ENCODE results near the gene VIL1. TPM values are rescaled to one million over a fixed set of nuclear protein-coding genes. Genes with fewer than 3 reads are reported as not detected.

Gene VIL1
- total RNA-seq, 6 experiments from 2014 or later, result 2.1 to 118 (median 19.1) TPM

- Histone ChIP-seq H3K4me3 (no peak overlapping the region), H3K4me1 (peaks cover 0 to 3% (median 0%) of the 10 kb centered on the region in 4 donors), H3K27me3 (no peaks in the 10 kb centered on the region), H3K36me3 (peaks cover 0 to 14% (median 6%) of the 10 kb centered on the region in 4 donors), H3K9me3 (no peaks in the 10 kb centered on the region), H3K27ac (no peak overlapping the region)
- ATAC-seq (peak in 2 of 4 donors; percentile 17 to 18), DNase-seq (no peak)
- no peak for TF ChIP-seq CTCF (IDR thresholded peaks at IDR 0.05)
- TF ChIP-seq POLR2A (IDR thresholded peaks at IDR 0.05), result no peak
- intact Hi-C loops (cut with DNase I), result no loop called here
Observed at GRCh38 chr2:218472988-218473387, 54.1 kb downstream of the VIL1 start.

DNA sequence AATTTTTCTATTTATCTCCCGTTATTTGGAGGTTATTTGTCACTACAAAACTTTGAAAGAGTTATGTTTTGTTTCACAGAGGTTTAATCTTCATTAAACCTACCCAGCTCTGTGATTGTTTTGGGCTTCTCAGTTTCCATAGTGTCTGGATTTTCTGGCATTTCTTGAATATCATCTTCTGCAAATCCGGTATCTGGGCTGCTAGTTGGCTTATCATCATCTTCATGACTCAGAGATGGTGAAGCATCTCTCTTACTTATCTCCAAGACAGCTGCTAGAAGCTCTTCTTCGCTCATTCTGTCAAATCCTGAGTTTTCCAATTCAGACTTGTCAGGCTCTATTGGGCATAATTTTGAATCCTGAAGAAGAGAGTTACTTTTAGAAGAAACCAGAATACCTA lies 55.6 kb downstream of the VIL1 start:
- Histone ChIP-seq H3K4me3 (no peak overlapping the region), H3K4me1 (peaks cover 0 to 3% (median 0%) of the 10 kb centered on the region in 4 donors), H3K36me3 (peaks cover 0 to 14% (median 6%) of the 10 kb centered on the region in 4 donors), H3K27ac (no peak overlapping the region), H3K9me3 (no peaks in the 10 kb centered on the region), H3K27me3 (no peaks in the 10 kb centered on the region)
- no peak for TF ChIP-seq POLR2A (IDR thresholded peaks at IDR 0.05)
- no peak for TF ChIP-seq CTCF (IDR thresholded peaks at IDR 0.05)
- DNase-seq (no peak), ATAC-seq (no peak)
- WGBS (ENCODE audit: insufficient coverage, low coverage, low lambda C conversion rate, missing lambda C conversion rate), result 89% methylated on average over 3 of the region's 3 CpGs
- intact Hi-C loops (cut with DNase I), result no loop called here

GRCh38 chr2:218476676-218477075 lies 57.8 kb downstream of the VIL1 start:
- Histone ChIP-seq H3K4me3 (no peak overlapping the region), H3K27ac (no peak overlapping the region), H3K36me3 (peaks cover 0 to 19% (median 10%) of the 10 kb centered on the region in 4 donors), H3K4me1 (peaks cover 0 to 3% (median 0%) of the 10 kb centered on the region in 4 donors), H3K9me3 (no peaks in the 10 kb centered on the region), H3K27me3 (no peaks in the 10 kb centered on the region)
- TF ChIP-seq POLR2A (IDR thresholded peaks at IDR 0.05) (no peak), CTCF (IDR thresholded peaks at IDR 0.05) (no peak)
- WGBS (ENCODE audit: insufficient coverage, low coverage, low lambda C conversion rate, missing lambda C conversion rate), result 31% methylated on average over 3 of the region's 3 CpGs
- intact Hi-C loops (cut with DNase I), result no loop called here
- DNase-seq, result peak in 1 of 3 donors; percentile 54
- ATAC-seq, result peak in 2 of 4 donors; percentile 63 to 67

DNA sequence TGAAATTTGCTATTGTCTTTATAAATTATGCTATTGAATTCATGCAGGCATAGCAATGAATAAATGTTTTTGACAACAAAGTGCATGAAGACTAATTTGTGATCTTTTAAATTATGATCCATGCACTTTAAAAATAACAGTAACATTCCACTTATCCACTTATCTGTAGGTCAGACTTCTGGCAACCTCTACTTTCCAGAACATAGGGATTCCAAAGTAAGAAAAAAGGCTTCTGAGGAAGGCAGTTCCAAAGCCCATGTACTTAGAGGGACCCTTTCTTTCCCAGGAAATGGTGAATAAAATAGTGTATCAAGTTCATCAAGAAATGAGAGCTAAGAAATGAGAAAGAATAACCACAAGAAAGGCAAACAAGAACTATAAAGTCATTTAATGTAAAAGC lies 58.3 kb downstream of the VIL1 start:
- H3K4me1 ChIP-seq, result peaks cover 0 to 3% (median 0%) of the 10 kb centered on the region in 4 donors
- TF ChIP-seq POLR2A (IDR thresholded peaks at IDR 0.05), result no peak
- TF ChIP-seq CTCF (IDR thresholded peaks at IDR 0.05), result no peak
- H3K36me3 ChIP-seq, result peaks cover 0 to 25% (median 11%) of the 10 kb centered on the region in 4 donors
- no peak overlapping the region for H3K27ac ChIP-seq
- intact Hi-C loops (cut with DNase I), result no loop called here
- no peak for DNase-seq
- no peaks in the 10 kb centered on the region for H3K27me3 ChIP-seq
- no peak for ATAC-seq
- H3K9me3 ChIP-seq, result no peaks in the 10 kb centered on the region
- H3K4me3 ChIP-seq, result no peak overlapping the region

GRCh38 chr2:218478544-218478943 lies 59.6 kb downstream of the VIL1 start:
- intact Hi-C loops (cut with DNase I), result no loop called here
- H3K36me3 ChIP-seq, result peaks cover 0 to 24% (median 9%) of the 10 kb centered on the region in 4 donors

More at GRCh38 chr2:218478544-218478943, 59.6 kb downstream of the VIL1 start:
- H3K9me3 ChIP-seq, result no peaks in the 10 kb centered on the region
- DNase-seq (no peak), ATAC-seq (no peak)
- H3K4me1 ChIP-seq, result peaks cover 0 to 3% (median 0%) of the 10 kb centered on the region in 4 donors
- H3K4me3 ChIP-seq, result no peak overlapping the region
- H3K27ac ChIP-seq, result no peak overlapping the region
- TF ChIP-seq POLR2A (IDR thresholded peaks at IDR 0.05) (no peak), CTCF (IDR thresholded peaks at IDR 0.05) (no peak)
- H3K27me3 ChIP-seq, result no peaks in the 10 kb centered on the region
- WGBS (ENCODE audit: insufficient coverage, low coverage, low lambda C conversion rate, missing lambda C conversion rate), result 56% methylated on average over 2 of the region's 2 CpGs
